Liver (tissue), 9 donors: ENCODE data around the gene RIMBP2. TPM values are rescaled to one million over a fixed set of nuclear protein-coding genes. Genes with fewer than 3 reads are reported as not detected.

Source experiments
- DNase-seq: peaks from one replicate; pipeline ENCODE4 v3.0.0-alpha.2; 2017; ENCODE audit warnings: low spot score
- H3K27ac ChIP-seq, 2 donors: one replicate each; pipeline ENCODE4 v1.7.0; 2013; ENCODE audit warnings: inconsistent platforms in 2 of 2, low read length in 2 of 2, control low read depth in 1 of 2, low read depth in 1 of 2, mild to moderate bottlenecking in 1 of 2
- H3K27me3 ChIP-seq, 4 donors: one replicate each; pipeline versions ENCODE4 v1.6.1 to v1.7.0; 2013; ENCODE audit warnings: low read length in 3 of 4, inconsistent platforms in 1 of 4, mild to moderate bottlenecking in 1 of 4, moderate library complexity in 1 of 4; ENCODE audit not compliant: control insufficient read depth in 4 of 4, insufficient read depth in 4 of 4
- H3K36me3 ChIP-seq, 4 donors: one replicate each; pipeline versions ENCODE4 v1.6.1 to v1.7.0; 2013; ENCODE audit warnings: low read length in 3 of 4, mild to moderate bottlenecking in 3 of 4, low read depth in 1 of 4, moderate library complexity in 1 of 4; ENCODE audit not compliant: control insufficient read depth in 4 of 4, insufficient read depth in 3 of 4
- H3K4me1 ChIP-seq, 4 donors: one replicate each; pipeline versions ENCODE4 v1.6.1 to v1.7.0; 2013; ENCODE audit warnings: low read length in 3 of 4, mild to moderate bottlenecking in 3 of 4, moderate library complexity in 1 of 4; ENCODE audit not compliant: control insufficient read depth in 4 of 4, insufficient read depth in 4 of 4
- H3K4me3 ChIP-seq, 3 donors: one replicate each; pipeline versions ENCODE4 v1.6.1 to v1.7.0; 2013; ENCODE audit warnings: low read length in 3 of 3, control low read depth in 1 of 3, low read depth in 1 of 3, mild to moderate bottlenecking in 1 of 3
- H3K9ac ChIP-seq, 2 donors: one replicate each; pipeline ENCODE4 v1.7.0; 2013; ENCODE audit warnings: low read length in 2 of 2, mild to moderate bottlenecking in 2 of 2, moderate library complexity in 2 of 2, control low read depth in 1 of 2, low read depth in 1 of 2
- H3K9me3 ChIP-seq, 4 donors: one replicate each; pipeline versions ENCODE4 v1.6.1 to v1.7.0; 2013; ENCODE audit warnings: low read length in 3 of 4; ENCODE audit not compliant: control insufficient read depth in 4 of 4
- ATF3 ChIP-seq: IDR thresholded peaks from 2 replicates; pipeline ENCODE4 v1.6.1; 2016; ENCODE audit warnings: antibody characterized with exemption
- CTCF ChIP-seq: fragments of 150-350 bp; IDR thresholded peaks from 2 replicates; pipeline ENCODE4 v1.5.1; 2017; ENCODE audit warnings: improper control_type of control experiment, low read depth, low read length; ENCODE audit not compliant: missing input control
- EGR1 ChIP-seq, 2 donors: IDR thresholded peaks; 2 replicates each; pipeline ENCODE4 v1.6.1; 2016 to 2018; ENCODE audit warnings: antibody characterized with exemption in 2 of 2, low read depth in 2 of 2
- FOXA1 ChIP-seq: IDR thresholded peaks from 2 replicates; pipeline ENCODE4 v1.6.1; 2016; ENCODE audit warnings: antibody characterized with exemption
- FOXA2 ChIP-seq: IDR thresholded peaks from 2 replicates; pipeline ENCODE4 v1.6.1; 2016; ENCODE audit warnings: antibody characterized with exemption
- GABPA ChIP-seq, 2 donors: IDR thresholded peaks in 1 of 2; conservative IDR thresholded peaks in 1 of 2; 2 replicates each; pipeline ENCODE4 v1.6.1; 2016; ENCODE audit warnings: antibody characterized with exemption in 2 of 2, mild to moderate bottlenecking in 1 of 2, moderate library complexity in 1 of 2
- HNF4A ChIP-seq, 2 donors: conservative IDR thresholded peaks; 2 replicates each; pipeline ENCODE4 v1.6.1; 2016; ENCODE audit warnings: antibody characterized with exemption in 2 of 2, mild to moderate bottlenecking in 2 of 2
- HNF4G ChIP-seq: IDR thresholded peaks from 2 replicates; pipeline ENCODE4 v1.6.1; 2016; ENCODE audit warnings: antibody characterized with exemption
- JUND ChIP-seq, 2 donors: IDR thresholded peaks; 2 replicates each; pipeline ENCODE4 v1.6.1; 2016; ENCODE audit warnings: antibody characterized with exemption in 2 of 2
- MAX ChIP-seq: IDR thresholded peaks from 2 replicates; pipeline ENCODE4 v1.6.1; 2016; ENCODE audit warnings: antibody characterized with exemption
- NR2F2 ChIP-seq: IDR thresholded peaks from 2 replicates; pipeline ENCODE4 v1.6.1; 2016; ENCODE audit warnings: antibody characterized with exemption
- RAD21 ChIP-seq, 2 donors: IDR thresholded peaks; 2 replicates each; pipeline ENCODE4 v1.6.1; 2016; ENCODE audit warnings: antibody characterized with exemption in 2 of 2, mild to moderate bottlenecking in 2 of 2
- REST ChIP-seq: IDR thresholded peaks from 2 replicates; pipeline ENCODE4 v1.6.1; 2016; ENCODE audit warnings: antibody characterized with exemption, mild to moderate bottlenecking
- RXRA ChIP-seq, 2 donors: IDR thresholded peaks; 2 replicates each; pipeline ENCODE4 v1.6.1; 2017 to 2018; ENCODE audit warnings: antibody characterized with exemption in 2 of 2, mild to moderate bottlenecking in 1 of 2
- SP1 ChIP-seq: IDR thresholded peaks from 2 replicates; pipeline ENCODE4 v1.6.1; 2018; ENCODE audit warnings: antibody characterized with exemption, mild to moderate bottlenecking
- TAF1 ChIP-seq: conservative IDR thresholded peaks from 2 replicates; pipeline ENCODE4 v1.6.1; 2016; ENCODE audit warnings: antibody characterized with exemption, mild to moderate bottlenecking
- YY1 ChIP-seq: IDR thresholded peaks from 2 replicates; pipeline ENCODE4 v1.6.1; 2016; ENCODE audit warnings: antibody characterized with exemption, mild to moderate bottlenecking
- ZBTB33 ChIP-seq: IDR thresholded peaks from 2 replicates; pipeline ENCODE4 v1.6.1; 2016; ENCODE audit warnings: antibody characterized with exemption
- WGBS: extraction: QIAGEN DNeasy Blood & Tissue Kit; methylation state at CpG from one replicate; pipeline ENCODE4 v1.1.7; 2013; 5-methylcytosine and 5-hydroxymethylcytosine counted together
- polyA plus RNA-seq, 2 donors: library from polyadenylated mRNA; stranded (reverse) in 1 of 2; unstranded in 1 of 2; fragments of 200-250 nt in 1 of 2; fragments of >200 nt in 1 of 2; fragmentation: Nextera tagmentation in 1 of 2; extraction: Ambion mirVana in 1 of 2; gene quantifications; one replicate each; pipeline versions ENCODE4 v1.2.1 to v1.2.3, GENCODE V29; 2013 to 2015
- total RNA-seq, 2 donors: library from RNA; depleted of rRNA; stranded (reverse); fragments of >200 nt; gene quantifications; one replicate each; pipeline ENCODE4 v1.2.3, GENCODE V29; 2014
- donor health status: healthy.
- donor health status: healthy.
- donor health status: healthy.
- donor health status: healthy.
- donor health status: healthy.

The RIMBP2 gene
- total and polyA plus RNA-seq, 4 donors = 0.01 to 0.17 (median 0.09) TPM; not detected in 1

- Histone ChIP-seq H3K4me3 (no peak overlapping the region), H3K36me3 (no peaks in the 10 kb centered on the region), H3K9me3 (peaks cover 0 to 3% (median 0%) of the 10 kb centered on the region in 4 donors), H3K27me3 (peaks cover 0 to 2% (median 0%) of the 10 kb centered on the region in 4 donors), H3K27ac (no peak overlapping the region), H3K9ac (no peak overlapping the region), H3K4me1 (no peaks in the 10 kb centered on the region)
- 34% methylated on average over 7 of the region's 7 CpGs for WGBS
- TF ChIP-seq ATF3 (no peak), HNF4A (conservative IDR thresholded peaks at IDR 0.05) (no peak), JUND (IDR thresholded peaks at IDR 0.05) (no peak), EGR1 (IDR thresholded peaks at IDR 0.05; ENCODE audit: low read depth in 2 of 2) (no peak), FOXA2 (no peak), TAF1 (no peak), NR2F2 (no peak), HNF4G (no peak), GABPA (IDR thresholded peaks at IDR 0.05 in 1 of 2, conservative IDR thresholded peaks at IDR 0.05 in 1 of 2) (no peak), RAD21 (IDR thresholded peaks at IDR 0.05) (no peak), CTCF (no peak), SP1 (no peak), FOXA1 (no peak), MAX (no peak)
- no peak for DNase-seq
Observed at GRCh38 chr12:130579231-130579630, 136.9 kb downstream of the RIMBP2 start.

GRCh38 chr12:130577351-130577750 is 138.7 kb downstream of the RIMBP2 start:
- Histone ChIP-seq H3K36me3 (no peaks in the 10 kb centered on the region), H3K9me3 (peaks cover 0 to 3% (median 0%) of the 10 kb centered on the region in 4 donors), H3K9ac (no peak overlapping the region), H3K4me3 (no peak overlapping the region), H3K27ac (no peak overlapping the region), H3K27me3 (peaks cover 0 to 4% (median 0%) of the 10 kb centered on the region in 4 donors), H3K4me1 (no peaks in the 10 kb centered on the region)
- no peak for DNase-seq
- WGBS = 72% methylated on average over 6 of the region's 6 CpGs
- TF ChIP-seq REST (no peak), SP1 (no peak), YY1 (no peak), NR2F2 (no peak), RXRA (IDR thresholded peaks at IDR 0.05) (no peak), ZBTB33 (no peak), GABPA (IDR thresholded peaks at IDR 0.05 in 1 of 2, conservative IDR thresholded peaks at IDR 0.05 in 1 of 2) (no peak), HNF4A (conservative IDR thresholded peaks at IDR 0.05) (no peak), EGR1 (IDR thresholded peaks at IDR 0.05; ENCODE audit: low read depth in 2 of 2) (no peak), JUND (IDR thresholded peaks at IDR 0.05) (no peak), MAX (no peak), ATF3 (no peak), TAF1 (no peak), FOXA1 (no peak), RAD21 (IDR thresholded peaks at IDR 0.05) (no peak), HNF4G (no peak), CTCF (no peak), FOXA2 (no peak)
